ENCODE results near the gene BSND. TPM values are rescaled to one million over a fixed set of nuclear protein-coding genes. Genes with fewer than 3 reads are reported as not detected.

Gene BSND
- total RNA-seq, 4 donors from 2014 or later, result not detected

- no peak overlapping the region for H3K4me3 ChIP-seq
- H3K36me3 ChIP-seq, result no peaks in the 10 kb centered on the region
- H3K27me3 ChIP-seq, result no peaks in the 10 kb centered on the region
- WGBS, 2 donors, result 63 to 71% methylated on average over 8 to 9 of the region's 9 CpGs
- no peak for DNase-seq (ENCODE audit: low spot score in 2 of 2)
- no peaks in the 10 kb centered on the region for H3K9me3 ChIP-seq
- no peaks in the 10 kb centered on the region for H3K4me1 ChIP-seq
- H3K27ac ChIP-seq, result no peak overlapping the region
- TF ChIP-seq POLR2A (IDR thresholded peaks at IDR 0.05) (no peak), EP300 (IDR thresholded peaks at IDR 0.05) (no peak), CTCF (IDR thresholded peaks at IDR 0.05) (no peak)
Observed at GRCh38 chr1:55050283-55050682, 51.5 kb downstream of the BSND start.

GRCh38 chr1:55051169-55051568 lies 52.4 kb downstream of the BSND start:
- no peaks in the 10 kb centered on the region for H3K9me3 ChIP-seq
- no peak for DNase-seq (ENCODE audit: low spot score in 2 of 2)
- no peak for TF ChIP-seq CTCF (IDR thresholded peaks at IDR 0.05)
- TF ChIP-seq POLR2A (IDR thresholded peaks at IDR 0.05), result no peak
- no peak for TF ChIP-seq EP300 (IDR thresholded peaks at IDR 0.05)
- H3K36me3 ChIP-seq, result no peaks in the 10 kb centered on the region
- H3K4me3 ChIP-seq, result no peak overlapping the region
- H3K4me1 ChIP-seq, result no peaks in the 10 kb centered on the region
- 94 to 95% methylated on average over 5 of the region's 5 CpGs for WGBS, 2 donors
- H3K27ac ChIP-seq, result no peak overlapping the region
- H3K27me3 ChIP-seq, result no peaks in the 10 kb centered on the region

- Histone ChIP-seq H3K9me3 (no peaks in the 10 kb centered on the region), H3K4me1 (no peaks in the 10 kb centered on the region), H3K36me3 (no peaks in the 10 kb centered on the region), H3K4me3 (no peak overlapping the region), H3K27ac (no peak overlapping the region), H3K27me3 (no peaks in the 10 kb centered on the region)
- no peak for DNase-seq (ENCODE audit: low spot score in 2 of 2)
- WGBS, 2 donors, result 55 to 68% methylated on average over 9 of the region's 9 CpGs
- TF ChIP-seq EP300 (IDR thresholded peaks at IDR 0.05) (no peak), CTCF (IDR thresholded peaks at IDR 0.05) (no peak), POLR2A (IDR thresholded peaks at IDR 0.05) (no peak)
Observed at GRCh38 chr1:55051621-55052020, 52.9 kb downstream of the BSND start.

- Histone ChIP-seq H3K27ac (no peak overlapping the region), H3K36me3 (no peaks in the 10 kb centered on the region), H3K27me3 (no peaks in the 10 kb centered on the region), H3K4me1 (no peaks in the 10 kb centered on the region), H3K4me3 (no peak overlapping the region), H3K9me3 (no peaks in the 10 kb centered on the region)
- no peak for TF ChIP-seq EP300 (IDR thresholded peaks at IDR 0.05)
- TF ChIP-seq CTCF (IDR thresholded peaks at IDR 0.05), result no peak
- TF ChIP-seq POLR2A (IDR thresholded peaks at IDR 0.05), result no peak
- DNase-seq (ENCODE audit: low spot score in 2 of 2), result no peak
- 86 to 87% methylated on average over 25 to 29 of the region's 29 CpGs for WGBS, 2 donors
Observed at GRCh38 chr1:55052221-55053142, 53.7 kb downstream of the BSND start.

- Histone ChIP-seq H3K4me1 (no peaks in the 10 kb centered on the region), H3K9me3 (no peaks in the 10 kb centered on the region), H3K4me3 (no peak overlapping the region), H3K27me3 (no peaks in the 10 kb centered on the region), H3K36me3 (no peaks in the 10 kb centered on the region), H3K27ac (no peak overlapping the region)
- peak in 1 of 2 donors; percentile 20 for DNase-seq (ENCODE audit: low spot score in 2 of 2)
- WGBS, 2 donors, result 46 to 67% methylated on average over 4 to 7 of the region's 7 CpGs
- peak in 1 of 2 donors; percentile 7 for TF ChIP-seq EP300 (IDR thresholded peaks at IDR 0.05)
- no peak for TF ChIP-seq CTCF (IDR thresholded peaks at IDR 0.05)
- no peak for TF ChIP-seq POLR2A (IDR thresholded peaks at IDR 0.05)
Observed at GRCh38 chr1:55053265-55053954, 54.7 kb downstream of the BSND start.
